ENCODE data around the gene KLF13.

DNA sequence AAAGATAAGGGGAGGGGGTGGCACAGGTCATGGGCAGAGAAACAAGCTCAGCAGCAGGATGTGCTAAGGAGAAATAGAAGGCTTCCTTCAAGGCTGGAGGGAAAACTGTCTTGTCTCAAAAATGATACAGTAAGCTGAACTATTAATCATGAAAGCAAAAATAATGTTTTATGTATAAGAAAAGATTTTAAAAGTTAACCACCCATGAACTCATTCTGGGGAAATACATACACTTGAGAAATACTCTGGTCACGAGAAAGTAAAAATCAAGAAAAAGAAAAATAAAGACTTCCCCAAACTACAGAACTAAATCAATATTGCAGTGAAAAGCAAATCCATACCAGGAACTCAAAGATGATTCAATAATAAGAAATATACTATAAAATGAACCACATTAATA is 80.7 kb downstream of the KLF13 start:
- TF ChIP-seq, protein P1, sequence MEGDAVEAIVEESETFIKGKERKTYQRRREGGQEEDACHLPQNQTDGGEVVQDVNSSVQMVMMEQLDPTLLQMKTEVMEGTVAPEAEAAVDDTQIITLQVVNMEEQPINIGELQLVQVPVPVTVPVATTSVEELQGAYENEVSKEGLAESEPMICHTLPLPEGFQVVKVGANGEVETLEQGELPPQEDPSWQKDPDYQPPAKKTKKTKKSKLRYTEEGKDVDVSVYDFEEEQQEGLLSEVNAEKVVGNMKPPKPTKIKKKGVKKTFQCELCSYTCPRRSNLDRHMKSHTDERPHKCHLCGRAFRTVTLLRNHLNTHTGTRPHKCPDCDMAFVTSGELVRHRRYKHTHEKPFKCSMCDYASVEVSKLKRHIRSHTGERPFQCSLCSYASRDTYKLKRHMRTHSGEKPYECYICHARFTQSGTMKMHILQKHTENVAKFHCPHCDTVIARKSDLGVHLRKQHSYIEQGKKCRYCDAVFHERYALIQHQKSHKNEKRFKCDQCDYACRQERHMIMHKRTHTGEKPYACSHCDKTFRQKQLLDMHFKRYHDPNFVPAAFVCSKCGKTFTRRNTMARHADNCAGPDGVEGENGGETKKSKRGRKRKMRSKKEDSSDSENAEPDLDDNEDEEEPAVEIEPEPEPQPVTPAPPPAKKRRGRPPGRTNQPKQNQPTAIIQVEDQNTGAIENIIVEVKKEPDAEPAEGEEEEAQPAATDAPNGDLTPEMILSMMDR (conservative IDR thresholded peaks at IDR 0.05 in 1 of 2, IDR thresholded peaks at IDR 0.05 in 1 of 2; ENCODE audit: low read depth in 1 of 2, low read length in 2 of 2), result no peak
- no peak for TF ChIP-seq EZH2 (IDR thresholded peaks at IDR 0.05; ENCODE audit: low read length, missing control alignments)
